HG03280 (cell line): Measurements from ENCODE around the gene DNER.
"Not testable (repeated sequence)": the region's sequence is repeated elsewhere in the genome, so short reads cannot be mapped to it uniquely, and the experiment has no call there.

Experiments used
- ATAC-seq: cut with Tn5 transposase; IDR thresholded peaks from one replicate; pipeline ENCODE4 v1.9.1; 2021; ENCODE audit warnings: mild to moderate bottlenecking, moderate library complexity; ENCODE audit not compliant: unreplicated experiment

DNER gene

DNA sequence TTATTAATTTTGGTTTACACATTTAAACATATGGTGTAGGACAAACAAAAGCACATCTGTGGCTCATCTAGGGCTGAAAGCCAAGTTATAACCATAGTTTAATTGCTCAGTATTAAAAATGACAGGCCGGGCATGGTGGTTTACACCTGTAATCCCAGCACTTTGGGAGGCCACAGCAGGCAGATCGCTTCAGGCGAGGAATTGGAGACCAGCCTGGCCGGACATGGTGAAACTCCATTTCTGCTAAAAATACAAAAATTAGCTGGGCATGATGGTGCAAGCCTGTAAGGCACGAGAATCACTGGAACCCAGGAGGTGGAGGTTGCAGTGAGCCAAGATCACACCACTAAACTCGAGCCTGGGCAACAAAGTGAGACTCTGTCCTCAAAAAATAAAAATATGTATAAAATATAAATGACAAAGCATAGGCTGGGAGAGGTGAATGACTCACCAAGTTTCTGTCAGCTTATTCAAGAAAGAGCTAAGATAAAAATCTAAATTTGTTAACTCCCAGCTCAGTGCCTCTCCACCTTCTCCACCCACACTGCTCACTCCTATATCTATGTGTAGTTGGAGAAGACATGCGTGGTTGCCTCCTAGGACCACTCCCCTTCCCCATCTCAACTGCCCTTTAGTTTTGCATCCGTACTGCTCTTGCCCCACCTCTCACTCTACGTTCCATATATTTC lies 364.1 kb downstream of the DNER start:
- ATAC-seq = no peak

- no peak for ATAC-seq
These were observed 366.2 kb downstream of the DNER start for GRCh38 chr2:229348128-229348527.

GRCh38 chr2:229346816-229347540 lies 367.4 kb downstream of the DNER start:
- ATAC-seq = no peak

- ATAC-seq = no peak
These were observed 369.4 kb downstream of the DNER start for GRCh38 chr2:229344955-229345354.

DNA sequence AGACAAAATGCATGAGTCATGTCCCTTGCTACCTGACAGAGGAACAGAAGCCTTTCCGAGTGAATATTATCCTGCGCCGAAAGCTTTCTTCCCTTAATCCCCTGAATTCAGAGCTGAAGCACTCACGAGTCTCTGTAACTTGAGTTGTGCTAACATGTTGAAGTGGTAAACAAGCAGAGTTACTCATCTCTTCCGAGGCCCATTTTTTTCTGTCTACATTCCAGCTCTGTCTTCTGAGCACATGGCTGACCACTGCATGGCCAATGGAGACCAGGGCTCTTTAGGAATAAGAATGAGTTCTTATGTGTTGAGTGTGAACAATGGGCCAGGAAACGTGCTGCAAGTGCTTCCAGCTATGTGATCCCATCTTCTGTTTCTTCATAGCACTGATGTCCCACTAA lies 370.2 kb downstream of the DNER start:
- ATAC-seq = no peak

- no peak for ATAC-seq
These were observed 370.7 kb downstream of the DNER start for GRCh38 chr2:229343661-229344060.

- ATAC-seq = no peak
These were observed 372.0 kb downstream of the DNER start for GRCh38 chr2:229342376-229342775.

- ATAC-seq = no peak
These were observed 374.1 kb downstream of the DNER start for GRCh38 chr2:229340086-229340760.

DNA sequence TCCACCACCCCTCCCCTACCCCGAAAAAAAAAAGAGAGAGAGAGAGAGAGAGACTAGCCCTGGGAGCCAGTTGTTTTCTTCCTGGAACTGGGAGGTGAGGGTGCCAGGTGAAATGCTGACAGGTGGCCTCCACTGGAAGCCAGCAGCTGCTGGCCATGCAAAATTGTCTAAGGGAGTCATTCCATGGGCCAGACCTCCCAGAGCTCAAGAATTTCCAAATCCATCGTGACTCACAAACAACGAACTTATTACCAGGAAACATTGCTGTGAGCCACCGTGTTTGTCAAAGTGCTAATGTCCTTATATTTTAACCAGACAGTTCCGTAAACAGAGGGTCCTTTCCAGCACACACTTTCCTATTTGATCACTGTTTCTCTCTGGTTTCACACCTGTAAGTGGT lies 374.7 kb downstream of the DNER start:
- ATAC-seq = no peak

DNA sequence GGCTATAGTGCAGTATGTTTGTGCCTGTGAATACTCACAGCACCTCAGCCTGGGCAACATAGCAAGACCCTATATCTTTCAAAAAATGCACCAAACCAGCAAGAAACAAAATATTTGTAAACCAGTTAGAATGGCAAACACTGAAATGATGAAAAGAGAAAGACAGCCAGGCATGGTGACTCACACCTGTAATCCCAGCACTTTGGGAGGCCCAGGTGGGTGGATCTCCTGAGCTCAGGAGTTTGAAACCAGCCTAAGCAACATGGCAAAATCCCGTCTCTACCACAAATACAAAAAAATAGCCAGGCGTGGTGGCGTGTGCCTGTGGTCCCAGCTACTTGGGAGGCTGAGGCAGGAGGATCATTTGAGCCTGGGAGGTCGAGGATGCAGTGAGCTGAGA lies 375.2 kb downstream of the DNER start:
- not testable (repeated sequence) for ATAC-seq

GRCh38 chr2:229335877-229336346 lies 378.4 kb downstream of the DNER start:
- ATAC-seq = no peak

- no peak for ATAC-seq
These were observed 379.0 kb downstream of the DNER start for GRCh38 chr2:229335330-229335729.

DNA sequence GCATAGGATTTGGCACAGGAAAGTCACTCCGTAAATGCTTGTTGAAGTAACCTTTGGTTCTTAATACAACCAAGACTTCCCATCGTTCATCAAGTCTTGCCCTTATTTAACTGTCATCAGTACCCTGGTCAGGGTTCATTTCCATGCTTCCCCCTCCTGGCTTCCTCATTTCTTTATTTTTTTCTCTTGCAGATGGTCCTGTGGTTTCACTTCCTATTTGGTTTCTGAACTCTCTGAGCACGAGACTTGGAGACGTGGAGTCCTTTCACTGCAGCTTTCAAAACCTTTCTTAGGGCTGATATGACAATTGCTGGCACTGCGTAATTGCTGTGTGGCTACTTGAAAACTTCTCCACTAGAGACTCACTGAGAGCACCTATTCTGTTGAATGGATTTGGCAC lies 383.4 kb downstream of the DNER start:
- ATAC-seq = no peak

GRCh38 chr2:229319558-229319957 lies 394.8 kb downstream of the DNER start:
- ATAC-seq = no peak

GRCh38 chr2:229314117-229314516 lies 400.2 kb downstream of the DNER start:
- no peak for ATAC-seq

DNA sequence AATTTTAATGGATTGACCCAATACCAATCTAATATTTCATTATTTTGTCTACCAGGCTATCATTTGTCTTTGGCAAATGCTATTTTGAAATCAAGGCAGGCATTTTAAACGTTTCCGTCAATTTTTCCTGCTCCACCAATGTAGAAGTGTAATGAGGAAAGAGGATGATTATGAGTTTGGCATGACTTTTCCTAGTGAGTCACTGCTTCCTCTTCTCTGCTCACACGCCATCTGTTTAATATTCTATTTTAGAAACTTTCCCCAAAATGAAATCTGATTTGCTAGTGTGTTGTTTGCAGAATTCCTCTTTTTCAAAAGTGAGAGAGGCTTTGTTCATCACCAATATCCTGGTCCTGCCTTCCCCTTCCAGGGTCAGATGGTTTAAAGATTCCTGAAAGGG lies 400.8 kb downstream of the DNER start:
- no peak for ATAC-seq
